H9 (cell line): ENCODE results near the gene CPA2. TPM values are rescaled to one million over a fixed set of nuclear protein-coding genes. Genes with fewer than 3 reads are reported as not detected.
"Not testable (repeated sequence)": the region's sequence is repeated elsewhere in the genome, so short reads cannot be mapped to it uniquely, and the experiment has no call there.

Experiments
- DNase-seq: peaks from one replicate; pipeline ENCODE4 v3.0.0-alpha.2; 2017
- H2AFZ ChIP-seq: one replicate; pipeline ENCODE4 v1.6.1; 2013; ENCODE audit warnings: mild to moderate bottlenecking, low read length, control low read depth, moderate library complexity
- H2AK5ac ChIP-seq: 2 replicates; pipeline ENCODE4 v1.6.1; 2013; ENCODE audit warnings: low read length, control low read depth, mixed read lengths; ENCODE audit not compliant: insufficient read length
- H2BK120ac ChIP-seq: one replicate; pipeline ENCODE4 v1.6.1; 2013; ENCODE audit warnings: low read depth, mild to moderate bottlenecking, low read length, control low read depth, inconsistent platforms; ENCODE audit not compliant: poor library complexity, severe bottlenecking
- H2BK12ac ChIP-seq: 2 replicates; pipeline ENCODE4 v1.6.1; 2013; ENCODE audit warnings: low read length, control low read depth, mixed read lengths, low read depth; ENCODE audit not compliant: insufficient read length
- H2BK15ac ChIP-seq: 2 replicates; pipeline ENCODE4 v1.6.1; 2013; ENCODE audit warnings: low read depth, low read length, control low read depth
- H2BK20ac ChIP-seq: one replicate; pipeline ENCODE4 v1.6.1; 2013; ENCODE audit warnings: low read depth, mild to moderate bottlenecking, low read length, control low read depth, inconsistent platforms; ENCODE audit not compliant: poor library complexity, severe bottlenecking
- H2BK5ac ChIP-seq: 2 replicates; pipeline ENCODE4 v1.6.1; 2013; ENCODE audit warnings: low read length, control low read depth, mixed read lengths; ENCODE audit not compliant: insufficient read length
- H3K14ac ChIP-seq: 2 replicates; pipeline ENCODE4 v1.6.1; 2013; ENCODE audit warnings: low read length, control low read depth; ENCODE audit not compliant: insufficient read depth
- H3K18ac ChIP-seq: 2 replicates; pipeline ENCODE4 v1.6.1; 2013; ENCODE audit warnings: low read depth, mild to moderate bottlenecking, mixed read lengths, low read length, control low read depth; ENCODE audit not compliant: insufficient read length
- H3K23ac ChIP-seq: 2 replicates; pipeline ENCODE4 v1.6.1; 2013; ENCODE audit warnings: low read length, control low read depth, mixed read lengths, low read depth; ENCODE audit not compliant: insufficient read length
- H3K23me2 ChIP-seq: 2 replicates; pipeline ENCODE4 v1.6.1; 2013; ENCODE audit warnings: low read depth, mild to moderate bottlenecking, mixed read lengths, low read length, control low read depth; ENCODE audit not compliant: insufficient read length, poor library complexity, severe bottlenecking
- H3K27ac ChIP-seq: 2 replicates; pipeline ENCODE4 v1.5.1; 2013; ENCODE audit warnings: low read length, control low read depth, mixed read lengths, low read depth; ENCODE audit not compliant: insufficient read length
- H3K27me3 ChIP-seq: 2 replicates; pipeline ENCODE4 v1.6.1; 2013; ENCODE audit warnings: low read length, control low read depth, inconsistent platforms; ENCODE audit not compliant: insufficient read depth
- H3K4ac ChIP-seq: 2 replicates; pipeline ENCODE4 v1.6.1; 2013; ENCODE audit warnings: low read depth, mild to moderate bottlenecking, control low read depth, inconsistent platforms, low read length, moderate library complexity
- H3K4me1 ChIP-seq: 2 replicates; pipeline ENCODE4 v1.6.1; 2013; ENCODE audit warnings: low read length, control low read depth, inconsistent platforms; ENCODE audit not compliant: insufficient read depth
- H3K4me2 ChIP-seq: 2 replicates; pipeline ENCODE4 v1.6.1; 2013; ENCODE audit warnings: low read length, control low read depth, mixed read lengths; ENCODE audit not compliant: insufficient read length, insufficient read depth
- H3K56ac ChIP-seq: 2 replicates; pipeline ENCODE4 v1.6.1; 2013; ENCODE audit warnings: low read depth, mild to moderate bottlenecking, mixed read lengths, low read length, control low read depth; ENCODE audit not compliant: insufficient read length
- H3K79me1 ChIP-seq: 2 replicates; pipeline ENCODE4 v1.6.1; 2013; ENCODE audit warnings: low read depth, mild to moderate bottlenecking, moderate library complexity, low read length, control low read depth, inconsistent platforms; ENCODE audit not compliant: insufficient read depth, poor library complexity, severe bottlenecking
- H3K79me2 ChIP-seq: 2 replicates; pipeline ENCODE4 v1.6.1; 2013; ENCODE audit warnings: low read length, control low read depth, inconsistent platforms; ENCODE audit not compliant: insufficient read depth
- H3K9ac ChIP-seq: 2 replicates; pipeline ENCODE4 v1.6.1; 2013; ENCODE audit warnings: low read length, control low read depth, mixed read lengths; ENCODE audit not compliant: insufficient read length; ENCODE audit errors: extremely low read depth
- H3K9me3 ChIP-seq: one replicate; pipeline ENCODE4 v1.6.1; 2013; ENCODE audit warnings: low read depth, low read length, inconsistent platforms; ENCODE audit not compliant: control insufficient read depth
- H3T11ph ChIP-seq: one replicate; pipeline ENCODE4 v1.6.1; 2013; ENCODE audit warnings: mild to moderate bottlenecking, low read length, control low read depth, inconsistent platforms
- H4K20me1 ChIP-seq: one replicate; pipeline ENCODE4 v1.6.1; 2013; ENCODE audit not compliant: control insufficient read depth, insufficient read length, insufficient read depth
- H4K5ac ChIP-seq: 2 replicates; pipeline ENCODE4 v1.6.1; 2013; ENCODE audit warnings: low read depth, mild to moderate bottlenecking, mixed read lengths, low read length, control low read depth; ENCODE audit not compliant: insufficient read length
- H4K8ac ChIP-seq: replicated peaks from 2 replicates; pipeline ENCODE4 v1.6.1; 2013; ENCODE audit warnings: low read length, control low read depth, mixed read lengths, low read depth; ENCODE audit not compliant: insufficient read length
- H4K91ac ChIP-seq: 2 replicates; pipeline ENCODE4 v1.6.1; 2013; ENCODE audit warnings: low read depth, mild to moderate bottlenecking, moderate library complexity, mixed read lengths, low read length, control low read depth; ENCODE audit not compliant: insufficient read length
- H3K27ac Mint-ChIP-seq, 3 experiments: 2 replicates in 2 of 3; 3 replicates in 1 of 3; pipeline ENCODE4 v1.8.0; 2020 to 2021; ENCODE audit warnings: mixed read lengths in 3 of 3, mild to moderate bottlenecking in 1 of 3, moderate library complexity in 1 of 3
- H3K27me3 Mint-ChIP-seq: 2 replicates; pipeline ENCODE4 v1.8.0; 2021; ENCODE audit warnings: low read depth, mild to moderate bottlenecking, moderate library complexity, mixed read lengths
- H3K36me3 Mint-ChIP-seq, 3 experiments: 2 replicates in 2 of 3; 3 replicates in 1 of 3; pipeline ENCODE4 v1.8.0; 2020 to 2021; ENCODE audit warnings: low read depth in 3 of 3, mixed read lengths in 3 of 3; ENCODE audit not compliant: insufficient read depth in 1 of 3
- H3K4me1 Mint-ChIP-seq, 2 experiments: 2 replicates each; pipeline ENCODE4 v1.8.0; 2020; ENCODE audit warnings: mixed read lengths in 2 of 2
- H3K4me3 Mint-ChIP-seq, 2 experiments: 2 replicates in 1 of 2; 3 replicates in 1 of 2; pipeline ENCODE4 v1.8.0; 2020 to 2021; ENCODE audit warnings: mild to moderate bottlenecking in 2 of 2, mixed read lengths in 2 of 2, moderate library complexity in 1 of 2
- H3K9me3 Mint-ChIP-seq, 2 experiments: 2 replicates in 1 of 2; 3 replicates in 1 of 2; pipeline ENCODE4 v1.8.0; 2020; ENCODE audit warnings: mild to moderate bottlenecking in 2 of 2, mixed read lengths in 2 of 2, moderate library complexity in 1 of 2
- CTCF ChIP-seq: fragments of 200-600 bp; sonication (generic); conservative IDR thresholded peaks from 3 replicates; pipeline ENCODE4 v1.8.0; 2021; ENCODE audit warnings: antibody characterized with exemption, mild to moderate bottlenecking
- WGBS: extraction: QIAGEN DNeasy Blood & Tissue Kit; methylation state at CpG from one replicate; pipeline ENCODE4 v1.1.7; 2013; ENCODE audit warnings: missing lambda C conversion rate, low lambda C conversion rate, mixed read lengths; ENCODE audit not compliant: insufficient read length; ENCODE audit errors: extremely low coverage; 5-methylcytosine and 5-hydroxymethylcytosine counted together
- total RNA-seq: library from RNA; stranded (reverse); gene quantifications from 2 replicates; pipeline ENCODE4 v1.2.1, GENCODE V29; 2021

The CPA2 gene
- total RNA-seq, 1 experiment from 2014 or later: not detected

- Histone ChIP-seq H3K27me3 (no peaks in the 10 kb centered on the region), H2BK12ac (no peak overlapping the region), H4K20me1 (no peaks in the 10 kb centered on the region), H3K4me2 (no peak overlapping the region), H2BK15ac (no peak overlapping the region), H3K9ac (no peak overlapping the region), H3K23ac (no peak overlapping the region), H3K4ac (no peak overlapping the region), H3K23me2 (no peaks in the 10 kb centered on the region), H3K4me1 (no peaks in the 10 kb centered on the region), H3T11ph (no peak overlapping the region), H2BK20ac (no peak overlapping the region), H4K8ac (no peak overlapping the region), H3K79me2 (no peaks in the 10 kb centered on the region), H3K9me3 (no peaks in the 10 kb centered on the region), H3K79me1 (no peaks in the 10 kb centered on the region), H4K91ac (no peak overlapping the region), H2BK5ac (no peak overlapping the region), H3K18ac (no peak overlapping the region), H2AFZ (no peak overlapping the region), H3K14ac (no peak overlapping the region), H3K56ac (no peak overlapping the region), H2AK5ac (no peak overlapping the region), H3K27ac (no peak overlapping the region), H4K5ac (no peak overlapping the region), H2BK120ac (no peak overlapping the region)
- H3K36me3 Mint-ChIP-seq: no peaks in the 10 kb centered on the region; a peak in 1 of 7 replicates
- H3K27ac Mint-ChIP-seq: peak overlapping the region in 1 of 3 experiments; percentile 31; a peak in 1 of 7 replicates
- WGBS: no CpG with 5 or more reads among the region's 1 CpG
- DNase-seq: no peak
- peaks cover 10 to 14% of the 10 kb centered on the region in 2 experiments for H3K4me1 Mint-ChIP-seq
- H3K27me3 Mint-ChIP-seq: no peaks in the 10 kb centered on the region; the same call in none of the 2 replicates
- no peaks in the 10 kb centered on the region for H3K9me3 Mint-ChIP-seq
- no peak overlapping the region for H3K4me3 Mint-ChIP-seq
- no peak for TF ChIP-seq CTCF
Observed at GRCh38 chr7:130319541-130319940, 52.9 kb downstream of the CPA2 start.

- H3K4me1 ChIP-seq, H2BK120ac ChIP-seq, H3T11ph ChIP-seq, H3K4ac ChIP-seq, H3K4me3 Mint-ChIP-seq, H3K9ac ChIP-seq, H2BK5ac ChIP-seq, H2AFZ ChIP-seq, H3K27me3 ChIP-seq, H2BK12ac ChIP-seq, H4K5ac ChIP-seq, H3K56ac ChIP-seq, H3K23me2 ChIP-seq, H3K27ac Mint-ChIP-seq, H3K27me3 Mint-ChIP-seq, H2BK20ac ChIP-seq, H3K79me2 ChIP-seq, DNase-seq, H4K91ac ChIP-seq, H3K14ac ChIP-seq, H3K4me2 ChIP-seq, H3K79me1 ChIP-seq, H2BK15ac ChIP-seq, H3K9me3 Mint-ChIP-seq, H3K18ac ChIP-seq, H4K20me1 ChIP-seq, H3K23ac ChIP-seq, H4K8ac ChIP-seq, H2AK5ac ChIP-seq, H3K36me3 Mint-ChIP-seq, H3K27ac ChIP-seq, H3K9me3 ChIP-seq: not testable (repeated sequence)
- WGBS: no CpG with 5 or more reads among the region's 3 CpGs
- H3K4me1 Mint-ChIP-seq: peaks cover 14% of the 10 kb centered on the region in 2 experiments
Observed at GRCh38 chr7:130321542-130322229, 55.0 kb downstream of the CPA2 start.
